Osteocyte (in vitro differentiated cells): ENCODE results near the gene ADARB1. TPM values are rescaled to one million over a fixed set of nuclear protein-coding genes. Genes with fewer than 3 reads are reported as not detected.

Source experiments
- DNase-seq: peaks from one replicate; pipeline ENCODE4 v3.0.0; 2021; ENCODE audit warnings: mixed read lengths; ENCODE audit not compliant: unreplicated experiment; ENCODE audit errors: extremely low spot score
- H3K27ac Mint-ChIP-seq: one replicate; pipeline ENCODE4 v1.8.0; 2021; ENCODE audit warnings: mild to moderate bottlenecking, mixed read lengths; ENCODE audit not compliant: unreplicated experiment
- H3K27me3 Mint-ChIP-seq: one replicate; pipeline ENCODE4 v1.8.0; 2021; ENCODE audit warnings: mixed read lengths; ENCODE audit not compliant: unreplicated experiment
- H3K36me3 Mint-ChIP-seq: one replicate; pipeline ENCODE4 v1.8.0; 2021; ENCODE audit warnings: mixed read lengths; ENCODE audit not compliant: unreplicated experiment
- H3K4me1 Mint-ChIP-seq: one replicate; pipeline ENCODE4 v1.8.0; 2021; ENCODE audit warnings: mixed read lengths; ENCODE audit not compliant: unreplicated experiment
- H3K4me3 Mint-ChIP-seq: one replicate; pipeline ENCODE4 v1.8.0; 2021; ENCODE audit warnings: mild to moderate bottlenecking, moderate library complexity, mixed read lengths; ENCODE audit not compliant: unreplicated experiment
- H3K9me3 Mint-ChIP-seq: one replicate; pipeline ENCODE4 v1.8.0; 2021; ENCODE audit warnings: mixed read lengths; ENCODE audit not compliant: unreplicated experiment
- total RNA-seq: library from RNA; stranded (reverse); gene quantifications from 2 replicates; pipeline ENCODE4 v1.2.1, GENCODE V29; 2021
- TF ChIP-seq, protein P1 (sequence below): fragments of 200-600 bp; sonication (generic); IDR thresholded peaks from 2 replicates; pipeline ENCODE4 v1.5.0; 2021; ENCODE audit warnings: antibody characterized with exemption, mild to moderate bottlenecking, moderate library complexity

Gene ADARB1
- total RNA-seq, 1 donor from 2014 or later, result 126 TPM

DNA sequence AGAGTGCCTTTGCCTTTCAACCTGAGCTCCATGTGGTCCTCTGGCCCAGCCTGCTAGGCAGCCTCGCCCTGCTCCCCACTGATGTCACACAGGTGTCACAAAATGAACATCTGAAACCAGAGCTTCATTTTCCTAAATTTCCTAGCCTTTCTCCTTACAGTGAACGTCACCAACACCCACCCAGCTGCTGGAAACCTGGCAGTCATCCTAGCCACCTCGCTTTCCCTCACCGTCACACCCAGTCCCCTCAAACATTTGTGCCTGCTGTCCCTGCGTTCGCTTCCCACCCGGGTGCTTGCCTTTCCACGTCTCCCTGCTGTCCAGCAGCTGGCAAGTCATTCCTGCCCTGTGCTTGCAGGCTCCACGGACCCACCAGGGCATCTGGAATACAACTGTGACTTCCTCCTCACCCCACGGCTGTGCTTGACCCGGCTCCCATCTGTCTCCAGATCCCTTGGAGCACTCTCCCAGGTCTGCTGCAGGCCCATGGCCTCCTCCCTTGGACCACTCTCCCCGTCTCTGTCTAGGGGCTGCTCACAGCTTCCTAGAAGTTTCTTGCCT lies 23.5 kb downstream of the ADARB1 start:
- Mint-ChIP-seq H3K27me3 (no peaks in the 10 kb centered on the region), H3K27ac (no peak overlapping the region), H3K4me1 (peaks cover 71% of the 10 kb centered on the region), H3K4me3 (no peak overlapping the region), H3K36me3 (peaks cover 4% of the 10 kb centered on the region), H3K9me3 (no peaks in the 10 kb centered on the region)
- TF ChIP-seq, protein P1, sequence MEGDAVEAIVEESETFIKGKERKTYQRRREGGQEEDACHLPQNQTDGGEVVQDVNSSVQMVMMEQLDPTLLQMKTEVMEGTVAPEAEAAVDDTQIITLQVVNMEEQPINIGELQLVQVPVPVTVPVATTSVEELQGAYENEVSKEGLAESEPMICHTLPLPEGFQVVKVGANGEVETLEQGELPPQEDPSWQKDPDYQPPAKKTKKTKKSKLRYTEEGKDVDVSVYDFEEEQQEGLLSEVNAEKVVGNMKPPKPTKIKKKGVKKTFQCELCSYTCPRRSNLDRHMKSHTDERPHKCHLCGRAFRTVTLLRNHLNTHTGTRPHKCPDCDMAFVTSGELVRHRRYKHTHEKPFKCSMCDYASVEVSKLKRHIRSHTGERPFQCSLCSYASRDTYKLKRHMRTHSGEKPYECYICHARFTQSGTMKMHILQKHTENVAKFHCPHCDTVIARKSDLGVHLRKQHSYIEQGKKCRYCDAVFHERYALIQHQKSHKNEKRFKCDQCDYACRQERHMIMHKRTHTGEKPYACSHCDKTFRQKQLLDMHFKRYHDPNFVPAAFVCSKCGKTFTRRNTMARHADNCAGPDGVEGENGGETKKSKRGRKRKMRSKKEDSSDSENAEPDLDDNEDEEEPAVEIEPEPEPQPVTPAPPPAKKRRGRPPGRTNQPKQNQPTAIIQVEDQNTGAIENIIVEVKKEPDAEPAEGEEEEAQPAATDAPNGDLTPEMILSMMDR, result no peak
- no peak for DNase-seq

- DNase-seq, result no peak
- H3K27me3 Mint-ChIP-seq, result no peaks in the 10 kb centered on the region
- peaks cover 4% of the 10 kb centered on the region for H3K36me3 Mint-ChIP-seq
- TF ChIP-seq, protein P1, result peak; percentile 51
- no peak overlapping the region for H3K4me3 Mint-ChIP-seq
- peaks cover 77% of the 10 kb centered on the region for H3K4me1 Mint-ChIP-seq
- H3K27ac Mint-ChIP-seq, result peak overlapping the region; percentile 52
- H3K9me3 Mint-ChIP-seq, result no peaks in the 10 kb centered on the region
Measured at GRCh38 chr21:45098867-45099266, 24.5 kb downstream of the ADARB1 start.

GRCh38 chr21:45099571-45099970 lies 25.2 kb downstream of the ADARB1 start:
- Mint-ChIP-seq H3K4me1 (peaks cover 79% of the 10 kb centered on the region), H3K27me3 (no peaks in the 10 kb centered on the region), H3K36me3 (peaks cover 4% of the 10 kb centered on the region), H3K9me3 (no peaks in the 10 kb centered on the region), H3K27ac (no peak overlapping the region), H3K4me3 (no peak overlapping the region)
- DNase-seq, result no peak
- TF ChIP-seq, protein P1, result no peak

- no peaks in the 10 kb centered on the region for H3K27me3 Mint-ChIP-seq
- TF ChIP-seq, protein P1, result no peak
- no peaks in the 10 kb centered on the region for H3K9me3 Mint-ChIP-seq
- peaks cover 85% of the 10 kb centered on the region for H3K4me1 Mint-ChIP-seq
- no peak overlapping the region for H3K27ac Mint-ChIP-seq
- peaks cover 3% of the 10 kb centered on the region for H3K36me3 Mint-ChIP-seq
- no peak overlapping the region for H3K4me3 Mint-ChIP-seq
- DNase-seq, result no peak
Measured at GRCh38 chr21:45100866-45101265, 26.5 kb downstream of the ADARB1 start.

DNA sequence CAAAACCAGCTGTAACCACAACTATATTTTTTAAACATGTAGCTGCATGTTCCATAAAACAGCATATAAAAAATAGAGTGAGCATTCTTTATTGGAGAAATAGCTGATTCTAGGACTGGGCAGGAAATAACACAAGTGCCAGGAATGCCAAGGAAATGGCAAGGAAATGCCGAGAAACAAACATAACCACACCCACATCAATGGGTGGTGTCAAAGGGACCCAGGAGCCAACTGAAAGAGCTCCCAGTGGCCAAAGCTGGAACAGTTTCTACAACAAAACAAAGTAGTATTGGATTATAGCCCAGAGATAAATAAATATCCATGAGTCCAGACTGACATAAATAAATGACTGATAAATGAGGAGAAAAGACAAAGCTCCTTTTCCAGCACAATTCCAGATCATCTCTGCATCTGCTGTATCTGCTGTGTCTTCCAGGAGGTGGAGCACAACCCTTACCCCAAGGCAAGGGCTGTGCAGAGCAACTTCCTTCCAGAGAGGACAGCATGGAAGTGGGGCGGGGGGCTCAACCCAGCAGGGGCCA lies 28.1 kb downstream of the ADARB1 start:
- peak overlapping the region; percentile 19 for H3K4me3 Mint-ChIP-seq
- H3K4me1 Mint-ChIP-seq, result peaks cover 87% of the 10 kb centered on the region
- DNase-seq, result no peak
- TF ChIP-seq, protein P1, result peak; percentile 55
- peaks cover 3% of the 10 kb centered on the region for H3K36me3 Mint-ChIP-seq
- no peaks in the 10 kb centered on the region for H3K9me3 Mint-ChIP-seq
- H3K27me3 Mint-ChIP-seq, result no peaks in the 10 kb centered on the region
- peak overlapping the region; percentile 61 for H3K27ac Mint-ChIP-seq
